NCI-H446 (cell line): ENCODE measurements around the gene ISX.

Experiments
- DNase-seq, 2 experiments: peaks; one replicate each; lab custom pipeline; 2025; lab: John Stamatoyannopoulos, UW

Gene ISX

GRCh38 chr22:35053060-35053835, 12.7 kb upstream of the ISX start:
- DNase-seq, result no peak

- no peak for DNase-seq
Observed at GRCh38 chr22:35054064-35054463, 11.9 kb upstream of the ISX start.

GRCh38 chr22:35056486-35056885, 9.5 kb upstream of the ISX start:
- no peak for DNase-seq

- DNase-seq, result no peak
Observed at GRCh38 chr22:35057155-35057554, 8.8 kb upstream of the ISX start.

GRCh38 chr22:35059632-35060031, 6.3 kb upstream of the ISX start:
- DNase-seq, result no peak

GRCh38 chr22:35064664-35065063, 1.3 kb upstream of the ISX start:
- peak in 1 of 2 experiments; percentile 5 for DNase-seq

- no peak for DNase-seq
Observed at GRCh38 chr22:35065183-35065582, 775 bp upstream of the ISX start.

- no peak for DNase-seq
Observed at GRCh38 chr22:35066768-35067167, 810 bp downstream of the ISX start.

- no peak for DNase-seq
Observed at GRCh38 chr22:35069541-35069940, 3.6 kb downstream of the ISX start.

GRCh38 chr22:35070451-35071093, 4.6 kb downstream of the ISX start:
- DNase-seq, result peak in 1 of 2 experiments; percentile 63

GRCh38 chr22:35071784-35072183, 5.8 kb downstream of the ISX start:
- DNase-seq, result no peak

GRCh38 chr22:35072925-35073324, 7.0 kb downstream of the ISX start:
- DNase-seq, result no peak

- DNase-seq, result no peak
Observed at GRCh38 chr22:35074583-35074982, 8.6 kb downstream of the ISX start.

- DNase-seq, result no peak
Observed at GRCh38 chr22:35076630-35077029, 10.7 kb downstream of the ISX start.

GRCh38 chr22:35085621-35086020, 19.7 kb downstream of the ISX start:
- no peak for DNase-seq

- DNase-seq, result no peak
Observed at GRCh38 chr22:35089139-35089538, 23.2 kb downstream of the ISX start.

GRCh38 chr22:35092406-35092805, 26.4 kb downstream of the ISX start:
- DNase-seq, result no peak

GRCh38 chr22:35098921-35099320, 33.0 kb downstream of the ISX start:
- DNase-seq, result no peak

GRCh38 chr22:35099883-35100282, 33.9 kb downstream of the ISX start:
- DNase-seq, result no peak

GRCh38 chr22:35102663-35103062, 36.7 kb downstream of the ISX start:
- no peak for DNase-seq

- DNase-seq, result no peak
Observed at GRCh38 chr22:35103761-35104160, 37.8 kb downstream of the ISX start.

- no peak for DNase-seq
Observed at GRCh38 chr22:35104491-35104890, 38.5 kb downstream of the ISX start.

- DNase-seq, result no peak
Observed at GRCh38 chr22:35109616-35110015, 43.7 kb downstream of the ISX start.

GRCh38 chr22:35111244-35111643, 45.3 kb downstream of the ISX start:
- no peak for DNase-seq
